Endothelial cell (in vitro differentiated cells): Measurements from ENCODE around the gene CNOT6L. TPM values are rescaled to one million over a fixed set of nuclear protein-coding genes. Genes with fewer than 3 reads are reported as not detected.

Experiments
- DNase-seq: peaks from one replicate; pipeline ENCODE4 v3.0.0; 2021; ENCODE audit warnings: low spot score
- H3K27ac Mint-ChIP-seq: one replicate; pipeline ENCODE4 v1.8.0; 2021; ENCODE audit warnings: mixed read lengths, inconsistent platforms; ENCODE audit not compliant: unreplicated experiment
- H3K27me3 Mint-ChIP-seq: one replicate; pipeline ENCODE4 v1.8.0; 2021; ENCODE audit warnings: mild to moderate bottlenecking, moderate library complexity, mixed read lengths, inconsistent platforms; ENCODE audit not compliant: unreplicated experiment
- H3K36me3 Mint-ChIP-seq: one replicate; pipeline ENCODE4 v1.8.0; 2021; ENCODE audit warnings: mild to moderate bottlenecking, low read depth, mixed read lengths, inconsistent platforms; ENCODE audit not compliant: unreplicated experiment
- H3K4me1 Mint-ChIP-seq: one replicate; pipeline ENCODE4 v1.8.0; 2021; ENCODE audit warnings: mild to moderate bottlenecking, mixed read lengths, inconsistent platforms; ENCODE audit not compliant: unreplicated experiment
- H3K4me3 Mint-ChIP-seq: one replicate; pipeline ENCODE4 v1.8.0; 2021; ENCODE audit warnings: mild to moderate bottlenecking, mixed read lengths, inconsistent platforms; ENCODE audit not compliant: unreplicated experiment
- H3K9me3 Mint-ChIP-seq: one replicate; pipeline ENCODE4 v1.8.0; 2021; ENCODE audit warnings: mixed read lengths, inconsistent platforms; ENCODE audit not compliant: unreplicated experiment
- CTCF ChIP-seq: fragments of 200-600 bp; sonication (generic); IDR thresholded peaks from one replicate; pipeline ENCODE4 v1.5.0; 2021; ENCODE audit warnings: antibody characterized with exemption; ENCODE audit not compliant: unreplicated experiment
- total RNA-seq: library from RNA; stranded (reverse); fragmentation: NEBNext Ultra II Directional; extraction: Animal tissue kit (Norgen Biotek cat#: 25700); gene quantifications from one replicate; pipeline ENCODE4 v1.2.1, GENCODE V29; 2021; ENCODE audit not compliant: unreplicated experiment

CNOT6L gene
- total RNA-seq, 1 donor from 2014 or later, result 35.3 TPM

DNA sequence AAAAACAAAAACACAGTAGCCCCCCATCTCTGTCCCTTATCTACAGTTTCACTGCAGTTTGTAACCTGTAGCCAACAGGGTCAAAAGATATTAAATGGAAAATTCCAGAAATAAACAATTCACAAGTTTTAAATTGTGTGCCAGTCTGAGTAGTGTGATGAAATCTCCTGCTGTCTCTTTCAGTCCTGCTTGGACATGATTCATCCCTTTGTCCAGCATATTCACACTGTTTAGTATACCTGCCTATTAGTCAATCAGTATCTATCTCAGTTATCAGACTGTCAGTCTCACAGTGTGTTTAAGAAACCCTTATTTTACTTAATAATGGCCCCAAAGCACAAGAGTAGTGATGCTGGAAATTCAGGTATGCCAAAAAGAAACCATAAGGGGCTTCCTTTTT lies 21.9 kb downstream of the CNOT6L start:
- Mint-ChIP-seq H3K36me3 (peaks cover 3% of the 10 kb centered on the region), H3K27ac (no peak overlapping the region)

GRCh38 chr4:77795326-77795725 lies 23.8 kb downstream of the CNOT6L start:
- H3K27me3 Mint-ChIP-seq, result no peaks in the 10 kb centered on the region
- no peak for DNase-seq
- no peak overlapping the region for H3K27ac Mint-ChIP-seq
- peaks cover 2% of the 10 kb centered on the region for H3K4me1 Mint-ChIP-seq
- no peaks in the 10 kb centered on the region for H3K9me3 Mint-ChIP-seq
- no peak overlapping the region for H3K4me3 Mint-ChIP-seq
- peaks cover 3% of the 10 kb centered on the region for H3K36me3 Mint-ChIP-seq
- TF ChIP-seq CTCF, result no peak

More for the DNA sequence above, 21.9 kb downstream of the CNOT6L start:
- peaks cover 11% of the 10 kb centered on the region for H3K4me1 Mint-ChIP-seq
- H3K4me3 Mint-ChIP-seq, result no peak overlapping the region
- no peaks in the 10 kb centered on the region for H3K27me3 Mint-ChIP-seq
- no peak for TF ChIP-seq CTCF
- DNase-seq, result no peak
- no peaks in the 10 kb centered on the region for H3K9me3 Mint-ChIP-seq

DNA sequence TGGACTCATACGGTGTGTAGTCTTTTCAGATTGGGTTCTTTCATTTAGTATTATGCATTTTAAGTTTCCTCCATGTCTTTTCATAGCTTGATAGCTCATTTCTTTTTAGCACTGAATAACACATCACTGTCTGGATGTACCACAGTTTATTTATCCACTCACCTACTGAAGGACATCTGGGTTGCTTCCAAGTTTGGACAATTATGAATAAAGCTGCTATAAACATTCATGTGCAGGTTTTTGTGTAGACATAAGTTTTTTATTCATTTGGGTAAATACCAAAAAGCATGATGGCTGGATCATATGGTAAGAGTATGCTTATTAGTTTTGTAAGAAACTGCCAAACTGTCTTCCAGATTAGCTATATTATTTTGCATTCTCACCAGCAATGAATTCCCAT lies 29.0 kb downstream of the CNOT6L start:
- H3K27me3 Mint-ChIP-seq, result no peaks in the 10 kb centered on the region
- no peak for TF ChIP-seq CTCF
- DNase-seq, result no peak
- no peaks in the 10 kb centered on the region for H3K36me3 Mint-ChIP-seq
- H3K9me3 Mint-ChIP-seq, result no peaks in the 10 kb centered on the region
- no peaks in the 10 kb centered on the region for H3K4me1 Mint-ChIP-seq
- H3K27ac Mint-ChIP-seq, result no peak overlapping the region
- no peak overlapping the region for H3K4me3 Mint-ChIP-seq

- Mint-ChIP-seq H3K27me3 (no peaks in the 10 kb centered on the region), H3K4me1 (peaks cover 4% of the 10 kb centered on the region), H3K27ac (no peak overlapping the region), H3K36me3 (no peaks in the 10 kb centered on the region), H3K4me3 (no peak overlapping the region), H3K9me3 (no peaks in the 10 kb centered on the region)
- TF ChIP-seq CTCF, result no peak
- no peak for DNase-seq
Observed at GRCh38 chr4:77788990-77789389, 30.2 kb downstream of the CNOT6L start.

DNA sequence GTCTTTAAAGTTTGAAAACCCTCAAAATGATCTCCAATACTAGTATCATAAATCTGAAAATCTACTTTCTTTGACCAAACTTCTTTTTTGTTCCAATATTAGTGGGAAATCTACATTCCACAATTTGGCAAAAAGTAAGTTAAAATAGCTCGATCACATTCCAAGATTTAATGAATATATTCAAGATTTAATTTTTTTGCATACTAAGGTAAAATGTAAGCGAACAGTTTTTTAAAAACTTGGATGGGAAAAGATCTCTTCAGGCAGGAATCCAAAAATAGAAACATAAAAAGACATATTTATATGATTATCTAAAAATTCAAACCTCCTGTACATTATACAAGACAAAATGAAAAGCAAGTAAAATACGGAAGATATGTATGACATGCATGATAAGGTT lies 31.2 kb downstream of the CNOT6L start:
- no peak for DNase-seq
- Mint-ChIP-seq H3K27ac (no peak overlapping the region), H3K4me1 (peaks cover 10% of the 10 kb centered on the region), H3K9me3 (no peaks in the 10 kb centered on the region), H3K36me3 (no peaks in the 10 kb centered on the region), H3K27me3 (no peaks in the 10 kb centered on the region), H3K4me3 (no peak overlapping the region)
- TF ChIP-seq CTCF, result no peak
